ENCODE data around the gene AGO3. TPM values are rescaled to one million over a fixed set of nuclear protein-coding genes. Genes with fewer than 3 reads are reported as not detected.

Gene AGO3
- total and polyA plus RNA-seq, 2 donors (not counting 3 experiments of a cell fraction or from before 2014, with no cell fraction given) = 10.4 to 21.1 TPM

GRCh38 chr1:36040238-36040637, 109.3 kb downstream of the AGO3 start:
- peaks cover 0 to 2% of the 10 kb centered on the region in 2 experiments for H3K36me3 ChIP-seq (ENCODE audit: control insufficient read depth in 2 of 2, extremely low read depth in 1 of 2, insufficient read depth in 2 of 2, low read length in 2 of 2)
- FAIRE-seq (peak; percentile 59), DNase-seq (ENCODE audit: low read depth, low spot score) (no peak)
- H2AFZ ChIP-seq (ENCODE audit: low read depth, low read length) = no peak overlapping the region
- CTCF ChIA-PET = interaction anchor here (0.6 kb wide), 1 partner anchor 137 kb away, joined by 4 read pairs; no protein-coding TSS in a partner anchor
- H4K20me1 ChIP-seq (replicated peaks; ENCODE audit: control insufficient read depth, extremely low read depth, insufficient read depth, low read length) = no peaks in the 10 kb centered on the region
- no peaks in the 10 kb centered on the region for H3K9me3 ChIP-seq (replicated peaks; ENCODE audit: control insufficient read depth, insufficient read depth, low read length)
- H3K9me1 ChIP-seq (replicated peaks; ENCODE audit: control insufficient read depth, extremely low read depth, insufficient read depth, low read length) = no peaks in the 10 kb centered on the region
- H3K27me3 ChIP-seq (ENCODE audit: control insufficient read depth in 2 of 2, insufficient read depth in 2 of 2, low read length in 2 of 2) = no peaks in the 10 kb centered on the region
- no TSS peak for BruUV-seq (replicated peaks)
- no peak overlapping the region for H3K4me3 ChIP-seq (replicated peaks in 1 of 3; ENCODE audit: insufficient read depth in 1 of 3, low read depth in 1 of 3, low read length in 3 of 3)
- no peak overlapping the region for H3K4me2 ChIP-seq (ENCODE audit: insufficient read depth, low read length)
- no peak overlapping the region for H3K9ac ChIP-seq (replicated peaks; ENCODE audit: extremely low read depth, insufficient read depth, low read length)
- H3K4me1 ChIP-seq (ENCODE audit: control insufficient read depth, extremely low read depth, insufficient read depth, low read length) = no peaks in the 10 kb centered on the region
- no peak overlapping the region for H3K27ac ChIP-seq (ENCODE audit: insufficient read depth, low read depth, low read length)
- dilution Hi-C loops (cut with MboI; ENCODE audit: extremely low pct_ligation_motif_present, low sequenced_read_pairs) (no loop called here), intact Hi-C loops (cut with micrococcal nuclease) (no loop called here)
- TF ChIP-seq MYC (IDR thresholded peaks at IDR 0.05; ENCODE audit: low read depth, low read length) (no peak), POLR2AphosphoS5 (IDR thresholded peaks at IDR 0.05; ENCODE audit: insufficient read depth, low read depth, low read length) (no peak), EZH2 (IDR thresholded peaks at IDR 0.05; ENCODE audit: borderline replicate concordance, low read depth, low read length, severe bottlenecking) (no peak), GATA2 (IDR thresholded peaks at IDR 0.05; ENCODE audit: insufficient read depth, insufficient read length, low read depth, low read length) (no peak), JUN (IDR thresholded peaks at IDR 0.05; ENCODE audit: borderline replicate concordance, insufficient read depth, insufficient read length, low read depth) (no peak), MAX (IDR thresholded peaks at IDR 0.05; ENCODE audit: insufficient read depth, insufficient read length) (no peak)
- POLR2A ChIA-PET = no interaction called here
- H3K79me2 ChIP-seq (ENCODE audit: control insufficient read depth, insufficient read depth, low read length) = no peaks in the 10 kb centered on the region

DNA sequence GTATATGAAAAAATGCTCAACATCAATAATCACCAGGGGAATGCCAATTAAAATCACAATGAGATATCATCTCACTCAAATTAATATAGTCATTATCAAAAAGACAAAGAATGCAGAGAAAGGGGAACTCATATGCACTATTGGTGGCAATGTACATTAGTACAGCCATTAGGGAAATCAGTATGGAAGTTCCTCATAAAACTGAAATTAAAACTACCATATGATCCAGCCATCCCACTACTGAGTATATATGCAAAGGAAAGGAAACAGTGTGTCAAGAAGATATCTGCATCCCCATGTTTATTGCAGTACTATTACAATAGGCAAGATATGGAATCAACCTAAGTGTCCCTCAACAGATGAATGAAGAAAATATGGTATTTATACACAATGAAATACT, 120.9 kb downstream of the AGO3 start:
- no TSS peak for BruUV-seq (replicated peaks)
- H2AFZ ChIP-seq (ENCODE audit: low read depth, low read length) = no peak overlapping the region
- DNase-seq (ENCODE audit: low read depth, low spot score) = no peak
- no peaks in the 10 kb centered on the region for H3K4me1 ChIP-seq (ENCODE audit: control insufficient read depth, extremely low read depth, insufficient read depth, low read length)
- intact Hi-C loops (cut with micrococcal nuclease) (no loop called here), dilution Hi-C loops (cut with MboI; ENCODE audit: extremely low pct_ligation_motif_present, low sequenced_read_pairs) (no loop called here)
- no peak overlapping the region for H3K27ac ChIP-seq (ENCODE audit: insufficient read depth, low read depth, low read length)
- H3K36me3 ChIP-seq (ENCODE audit: control insufficient read depth in 2 of 2, extremely low read depth in 1 of 2, insufficient read depth in 2 of 2, low read length in 2 of 2) = peaks cover 2 to 5% of the 10 kb centered on the region in 2 experiments
- ChIA-PET CTCF (no interaction called here), POLR2A (no interaction called here)
- H3K9me1 ChIP-seq (replicated peaks; ENCODE audit: control insufficient read depth, extremely low read depth, insufficient read depth, low read length) = no peaks in the 10 kb centered on the region
- no peaks in the 10 kb centered on the region for H3K9me3 ChIP-seq (replicated peaks; ENCODE audit: control insufficient read depth, insufficient read depth, low read length)
- no peak for TF ChIP-seq POLR2A (IDR thresholded peaks at IDR 0.05; ENCODE audit: low read depth, low read length)
- TF ChIP-seq MYC (IDR thresholded peaks at IDR 0.05; ENCODE audit: low read depth, low read length) = no peak
- TF ChIP-seq MAX (IDR thresholded peaks at IDR 0.05; ENCODE audit: insufficient read depth, insufficient read length) = no peak
- TF ChIP-seq EZH2 (IDR thresholded peaks at IDR 0.05; ENCODE audit: borderline replicate concordance, low read depth, low read length, severe bottlenecking) = no peak
- TF ChIP-seq JUN (IDR thresholded peaks at IDR 0.05; ENCODE audit: borderline replicate concordance, insufficient read depth, insufficient read length, low read depth) = no peak
- TF ChIP-seq FOS (IDR thresholded peaks at IDR 0.05; ENCODE audit: borderline replicate concordance, insufficient read depth, low read length) = no peak
- TF ChIP-seq CTCF (IDR thresholded peaks at IDR 0.05; ENCODE audit: extremely low read depth in 1 of 2, insufficient read depth in 1 of 2, low read depth in 1 of 2, low read length in 2 of 2) = no peak
- TF ChIP-seq GATA2 (IDR thresholded peaks at IDR 0.05; ENCODE audit: insufficient read depth, insufficient read length, low read depth, low read length) = no peak
- TF ChIP-seq POLR2AphosphoS5 (IDR thresholded peaks at IDR 0.05; ENCODE audit: insufficient read depth, low read depth, low read length) = no peak
- no peak overlapping the region for H3K4me3 ChIP-seq (replicated peaks in 1 of 3; ENCODE audit: insufficient read depth in 1 of 3, low read depth in 1 of 3, low read length in 3 of 3)
- FAIRE-seq = no peak
- no peaks in the 10 kb centered on the region for H3K79me2 ChIP-seq (ENCODE audit: control insufficient read depth, insufficient read depth, low read length)
- H3K27me3 ChIP-seq (ENCODE audit: control insufficient read depth in 2 of 2, insufficient read depth in 2 of 2, low read length in 2 of 2) = no peaks in the 10 kb centered on the region
- no peaks in the 10 kb centered on the region for H4K20me1 ChIP-seq (replicated peaks; ENCODE audit: control insufficient read depth, extremely low read depth, insufficient read depth, low read length)
- H3K9ac ChIP-seq (replicated peaks; ENCODE audit: extremely low read depth, insufficient read depth, low read length) = no peak overlapping the region
- no peak overlapping the region for H3K4me2 ChIP-seq (ENCODE audit: insufficient read depth, low read length)

All from endothelial cell of umbilical vein (primary cell).